ENCODE data around the gene PDE6G.

DNA sequence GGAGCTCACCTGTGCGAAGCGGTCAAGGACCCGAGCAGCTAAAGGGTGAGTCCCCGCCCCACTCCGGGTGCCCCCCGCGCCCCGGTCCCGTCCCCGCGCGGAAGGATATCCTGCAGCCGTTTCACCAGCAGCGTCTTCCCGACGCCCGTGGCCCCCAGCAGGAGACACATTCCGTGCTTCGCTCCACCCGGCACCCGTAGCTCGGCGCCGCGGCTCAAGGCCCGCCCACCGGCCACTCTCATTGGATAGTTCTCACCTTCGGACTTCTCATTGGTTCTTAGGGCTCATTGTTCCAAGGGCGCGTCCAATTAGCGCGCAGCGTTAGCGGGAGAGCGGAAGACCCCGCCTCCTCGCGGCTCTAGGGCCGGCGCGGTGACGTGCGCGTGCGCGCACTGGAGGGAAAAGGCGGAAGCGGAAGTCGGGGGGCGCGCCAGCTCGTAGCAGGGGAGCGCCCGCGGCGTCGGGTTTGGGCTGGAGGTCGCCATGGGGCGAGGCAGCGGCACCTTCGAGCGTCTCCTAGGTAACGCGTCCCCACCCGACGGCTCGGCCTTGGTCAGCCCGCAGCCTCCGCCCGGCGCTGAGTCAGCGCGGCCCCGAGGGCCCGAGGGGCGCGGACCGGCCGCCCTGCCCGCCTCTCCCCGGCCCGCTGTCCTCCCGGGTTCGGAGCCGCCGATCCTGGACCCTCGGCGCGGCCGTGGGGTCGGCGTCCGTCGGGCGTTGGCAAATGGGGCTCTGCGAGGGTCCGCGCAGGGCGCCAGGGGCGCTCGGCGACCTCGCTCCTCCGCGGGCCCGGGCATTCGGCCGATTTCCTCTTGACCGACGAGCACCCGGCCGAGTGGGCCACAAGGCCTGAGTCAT, 27.5 kb upstream of the PDE6G start, which contains the start of the genes ARL16 and HGS:
- TF ChIP-seq POLR2A (IDR thresholded peaks at IDR 0.05), result peak in 3 of 4 donors; percentile 21 to 85 (median 73)
- TF ChIP-seq, protein P1, sequence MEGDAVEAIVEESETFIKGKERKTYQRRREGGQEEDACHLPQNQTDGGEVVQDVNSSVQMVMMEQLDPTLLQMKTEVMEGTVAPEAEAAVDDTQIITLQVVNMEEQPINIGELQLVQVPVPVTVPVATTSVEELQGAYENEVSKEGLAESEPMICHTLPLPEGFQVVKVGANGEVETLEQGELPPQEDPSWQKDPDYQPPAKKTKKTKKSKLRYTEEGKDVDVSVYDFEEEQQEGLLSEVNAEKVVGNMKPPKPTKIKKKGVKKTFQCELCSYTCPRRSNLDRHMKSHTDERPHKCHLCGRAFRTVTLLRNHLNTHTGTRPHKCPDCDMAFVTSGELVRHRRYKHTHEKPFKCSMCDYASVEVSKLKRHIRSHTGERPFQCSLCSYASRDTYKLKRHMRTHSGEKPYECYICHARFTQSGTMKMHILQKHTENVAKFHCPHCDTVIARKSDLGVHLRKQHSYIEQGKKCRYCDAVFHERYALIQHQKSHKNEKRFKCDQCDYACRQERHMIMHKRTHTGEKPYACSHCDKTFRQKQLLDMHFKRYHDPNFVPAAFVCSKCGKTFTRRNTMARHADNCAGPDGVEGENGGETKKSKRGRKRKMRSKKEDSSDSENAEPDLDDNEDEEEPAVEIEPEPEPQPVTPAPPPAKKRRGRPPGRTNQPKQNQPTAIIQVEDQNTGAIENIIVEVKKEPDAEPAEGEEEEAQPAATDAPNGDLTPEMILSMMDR (IDR thresholded peaks at IDR 0.05), result peak in 2 of 6 experiments; percentile 6 to 16
